8988T (cell line): Measurements from ENCODE around the gene DDX49.
A peak's percentile ranks its signal among the peaks of the same experiment; 100 is the strongest.
"Not testable (repeated sequence)": the region's sequence is repeated elsewhere in the genome, so short reads cannot be mapped to it uniquely, and the experiment has no call there.

Experiments used
- DNase-seq: peaks from one replicate; pipeline ENCODE4 v3.0.0; 2011

The DDX49 gene

GRCh38 chr19:18895824-18896341, 23.6 kb upstream of the DDX49 start, which contains the start of gene CERS1:
TSS of gene CERS1 (minus strand) at chr19:18896158. CDS start at chr19:18896072, 86 bp downstream.
- DNase-seq, result peak; percentile 95

- peak; percentile 60 for DNase-seq
Measured at GRCh38 chr19:18896421-18896841, 23.1 kb upstream of the DDX49 start.

GRCh38 chr19:18897094-18898029, 22.2 kb upstream of the DDX49 start:
- DNase-seq, result no peak

- DNase-seq, result no peak
Measured at GRCh38 chr19:18898081-18898606, 21.4 kb upstream of the DDX49 start.

GRCh38 chr19:18898607-18899408, 20.7 kb upstream of the DDX49 start:
- DNase-seq, result no peak

DNA sequence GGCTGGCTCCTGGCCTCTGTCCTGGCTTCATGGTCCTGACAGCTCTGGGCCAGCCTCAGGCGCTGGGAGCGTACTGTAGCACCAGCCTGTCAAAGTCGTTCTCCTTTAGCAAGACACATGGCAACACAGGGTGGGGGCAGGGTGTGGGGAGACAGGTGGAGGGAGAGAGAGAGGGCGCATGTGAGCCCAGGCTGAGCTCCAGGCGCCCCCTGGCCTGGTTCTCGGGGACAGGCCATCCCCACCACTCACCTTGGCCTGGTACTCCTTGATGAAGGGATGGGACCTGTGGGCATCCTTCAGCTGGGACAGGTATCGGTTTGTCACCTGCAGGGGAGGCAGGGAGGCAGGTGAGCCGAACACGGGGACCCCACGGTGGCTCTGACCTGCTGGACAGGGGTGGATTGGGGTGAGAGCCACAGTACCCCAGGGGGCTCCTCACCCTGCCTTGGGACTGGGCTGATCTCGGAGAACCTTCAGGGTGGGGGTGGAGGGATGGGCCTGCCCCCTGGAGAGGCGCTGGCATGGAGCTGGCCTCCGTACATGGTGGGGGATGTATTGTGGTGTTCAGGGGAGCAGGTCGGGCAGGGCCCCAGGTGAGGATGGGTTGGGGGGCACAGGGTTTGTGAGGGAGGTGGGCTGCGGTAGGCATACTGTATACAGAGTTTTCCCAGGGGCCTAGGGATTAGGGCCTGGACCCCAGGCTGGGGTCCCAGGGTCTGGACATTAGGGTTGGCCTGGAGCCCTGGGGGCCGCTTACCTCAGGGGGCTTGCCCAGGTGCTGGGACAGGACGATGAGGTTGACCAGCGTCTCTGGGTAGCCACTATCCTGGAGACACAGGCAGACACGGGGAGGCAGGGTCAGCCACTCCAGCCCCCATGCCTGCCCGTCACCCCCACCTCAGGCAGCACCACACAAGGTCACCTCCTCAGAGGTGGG, 19.6 kb upstream of the DDX49 start:
- DNase-seq, result no peak

- no peak for DNase-seq
Measured at GRCh38 chr19:18900700-18901481, 18.6 kb upstream of the DDX49 start.

GRCh38 chr19:18901491-18901890, 18.0 kb upstream of the DDX49 start:
- DNase-seq, result no peak

DNA sequence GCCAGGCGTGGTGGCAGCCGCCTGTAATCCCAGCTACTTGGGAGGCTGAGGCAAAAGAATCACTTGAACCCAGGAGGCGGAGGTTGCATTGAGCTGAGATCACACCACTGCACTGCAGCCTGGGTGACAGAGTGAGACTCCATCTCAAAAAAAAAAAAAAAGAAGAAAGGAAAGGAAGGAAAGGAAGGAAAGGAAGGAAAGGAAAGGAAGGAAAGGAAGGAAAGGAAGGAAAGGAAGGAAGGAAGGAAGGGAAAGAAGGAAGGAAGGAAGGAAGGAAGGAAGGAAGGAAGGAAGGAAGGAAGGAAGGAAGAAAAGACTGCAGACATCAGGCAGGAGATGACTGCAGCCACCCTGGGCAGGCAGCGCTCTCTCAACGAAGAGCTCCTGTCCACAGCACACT, 17.0 kb upstream of the DDX49 start:
- not testable (repeated sequence) for DNase-seq

- no peak for DNase-seq
Measured at GRCh38 chr19:18903156-18904037, 16.1 kb upstream of the DDX49 start.

DNA sequence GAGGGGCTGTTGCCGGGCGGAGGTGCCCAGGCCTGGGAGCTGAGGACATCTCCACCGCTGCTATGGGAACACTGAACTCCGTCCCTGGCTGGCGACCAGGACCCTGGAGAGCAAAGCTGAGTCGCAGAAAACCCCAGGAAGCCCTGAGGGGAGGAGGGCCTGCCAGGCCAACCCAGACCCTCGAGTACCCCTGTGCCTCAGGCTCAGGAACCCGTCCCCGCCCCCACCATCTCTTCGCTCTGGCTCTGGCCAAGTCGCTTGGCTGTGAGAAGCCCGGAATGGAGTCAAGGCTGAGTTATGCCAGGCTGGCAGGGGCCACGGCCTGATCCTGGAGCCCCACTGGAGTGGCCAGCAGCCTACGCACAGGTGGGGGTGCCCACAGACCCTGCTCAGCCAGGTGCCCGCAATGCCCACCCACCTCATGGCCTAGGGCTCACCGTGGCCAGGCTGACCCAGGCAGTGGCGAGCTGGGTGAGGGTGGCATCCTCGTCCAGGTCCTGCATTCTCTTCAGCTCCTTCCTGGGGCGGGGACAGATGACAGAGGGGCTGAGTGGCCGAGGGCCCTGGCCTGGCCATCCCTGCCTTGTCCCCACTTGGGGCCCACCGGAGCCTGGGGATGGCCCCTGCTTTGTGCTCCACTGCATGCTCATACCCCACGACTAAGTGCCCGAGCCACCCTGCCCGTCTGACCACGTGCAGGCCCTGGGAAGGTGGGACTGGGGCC, 15.0 kb upstream of the DDX49 start:
- DNase-seq, result no peak

DNA sequence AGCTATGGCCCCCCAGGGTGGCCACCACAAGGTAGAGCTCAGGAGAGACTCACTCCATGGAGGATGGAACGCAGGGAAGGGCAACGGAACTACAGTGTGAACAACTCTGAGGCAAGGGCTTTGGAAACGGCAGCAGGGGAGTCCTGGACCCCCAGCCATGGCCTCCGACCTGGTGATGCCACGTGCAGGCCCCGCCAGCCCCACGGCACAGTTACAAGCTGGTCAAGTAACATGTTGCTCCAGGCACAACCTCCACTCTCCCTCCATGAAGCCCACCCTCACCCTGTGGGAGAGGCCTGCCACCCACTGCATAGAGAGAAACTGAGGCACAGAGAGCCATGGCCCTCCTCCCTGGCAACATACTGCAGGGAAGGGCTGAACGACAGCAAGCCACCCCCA, 14.5 kb upstream of the DDX49 start:
- DNase-seq, result no peak

- DNase-seq, result no peak
Measured at GRCh38 chr19:18905513-18906236, 13.8 kb upstream of the DDX49 start.

- no peak for DNase-seq
Measured at GRCh38 chr19:18906605-18907519, 12.7 kb upstream of the DDX49 start.

GRCh38 chr19:18908917-18909619, 10.4 kb upstream of the DDX49 start:
- DNase-seq, result no peak

GRCh38 chr19:18910010-18910409, 9.5 kb upstream of the DDX49 start:
- no peak for DNase-seq
